Fibroblast of lung (primary cell): Measurements from ENCODE around the gene HMOX2. TPM values are rescaled to one million over a fixed set of nuclear protein-coding genes. Genes with fewer than 3 reads are reported as not detected.

Source experiments
- DNase-seq, 2 donors: peaks; one replicate each; pipeline versions ENCODE4 v3.0.0 to v3.0.0-alpha.2; 2010; ENCODE audit warnings: low read depth in 2 of 2
- H2AFZ ChIP-seq: 2 replicates; pipeline ENCODE4 v1.5.1; 2012; ENCODE audit warnings: low read length, control low read depth, inconsistent platforms
- H3K27ac ChIP-seq: 2 replicates; pipeline ENCODE4 v1.5.1; 2011; ENCODE audit warnings: low read length, control low read depth; ENCODE audit not compliant: insufficient read depth
- H3K27me3 ChIP-seq: 2 replicates; pipeline ENCODE4 v1.5.1; 2011; ENCODE audit warnings: mild to moderate bottlenecking, low read length; ENCODE audit not compliant: control insufficient read depth, insufficient read depth
- H3K36me3 ChIP-seq: 2 replicates; pipeline ENCODE4 v1.5.1; 2011; ENCODE audit warnings: low read length; ENCODE audit not compliant: control insufficient read depth, insufficient read depth
- H3K4me1 ChIP-seq: 2 replicates; pipeline ENCODE4 v1.5.1; 2011; ENCODE audit warnings: low read length; ENCODE audit not compliant: control insufficient read depth, insufficient read depth; ENCODE audit errors: extremely low read depth
- H3K4me2 ChIP-seq: 2 replicates; pipeline ENCODE4 v1.5.1; 2011; ENCODE audit warnings: low read length, control low read depth; ENCODE audit not compliant: insufficient read depth; ENCODE audit errors: extremely low read depth
- H3K4me3 ChIP-seq, 4 experiments: fragments of 200-600 bp in 1 of 4; sonication (generic) in 1 of 4; replicated peaks in 1 of 4; 2 replicates each; pipeline ENCODE4 v1.5.1; 2011 to 2016; ENCODE audit warnings: low read length in 4 of 4, low read depth in 3 of 4, mild to moderate bottlenecking in 3 of 4, control low read depth in 2 of 4, inconsistent platforms in 1 of 4, mixed read lengths in 1 of 4; ENCODE audit not compliant: insufficient read depth in 1 of 4; ENCODE audit errors: control extremely low read depth in 1 of 4
- H3K79me2 ChIP-seq: 2 replicates; pipeline ENCODE4 v1.5.1; 2012; ENCODE audit warnings: mild to moderate bottlenecking, low read length, inconsistent platforms; ENCODE audit not compliant: control insufficient read depth, insufficient read depth
- H3K9ac ChIP-seq: 2 replicates; pipeline ENCODE4 v1.5.1; 2011; ENCODE audit warnings: mild to moderate bottlenecking, low read length, control low read depth; ENCODE audit not compliant: insufficient read depth
- H3K9me3 ChIP-seq: 2 replicates; pipeline ENCODE4 v1.5.1; 2012; ENCODE audit warnings: low read depth, low read length; ENCODE audit not compliant: control insufficient read depth, insufficient read depth
- H4K20me1 ChIP-seq: 2 replicates; pipeline ENCODE4 v1.5.1; 2011; ENCODE audit warnings: low read length; ENCODE audit not compliant: control insufficient read depth, insufficient read depth; ENCODE audit errors: extremely low read depth
- EZH2 ChIP-seq: IDR thresholded peaks from 2 replicates; pipeline ENCODE4 v1.5.1; 2012; ENCODE audit warnings: low read length, control low read depth, mild to moderate bottlenecking; ENCODE audit errors: missing control alignments
- polyA plus RNA-seq, 2 donors: library from polyadenylated mRNA; depleted of rRNA in 1 of 2; stranded (reverse) in 1 of 2; unstranded in 1 of 2; fragments of >200 nt; gene quantifications; 2 replicates each; pipeline ENCODE4 v1.2.1, GENCODE V29; 2011 to 2012; ENCODE audit warnings: missing spikeins in 1 of 2
- total RNA-seq: library from RNA; depleted of rRNA; stranded (reverse); fragments of >200 nt; gene quantifications from 2 replicates; pipeline ENCODE4 v1.2.1, GENCODE V29; 2014
- TF ChIP-seq, protein P1 (sequence below), 2 donors: IDR thresholded peaks in 1 of 2; conservative IDR thresholded peaks in 1 of 2; 1 replicate in 1 of 2; 2 replicates in 1 of 2; pipeline ENCODE4 v1.5.1; 2011 to 2012; ENCODE audit warnings: low read length in 2 of 2, control low read depth in 1 of 2, inconsistent platforms in 1 of 2, low read depth in 1 of 2, mild to moderate bottlenecking in 1 of 2

The HMOX2 gene
- total and polyA plus RNA-seq, 2 donors (not counting 1 experiment from before 2014, with no cell fraction given): 40.0 to 45.7 TPM

DNA sequence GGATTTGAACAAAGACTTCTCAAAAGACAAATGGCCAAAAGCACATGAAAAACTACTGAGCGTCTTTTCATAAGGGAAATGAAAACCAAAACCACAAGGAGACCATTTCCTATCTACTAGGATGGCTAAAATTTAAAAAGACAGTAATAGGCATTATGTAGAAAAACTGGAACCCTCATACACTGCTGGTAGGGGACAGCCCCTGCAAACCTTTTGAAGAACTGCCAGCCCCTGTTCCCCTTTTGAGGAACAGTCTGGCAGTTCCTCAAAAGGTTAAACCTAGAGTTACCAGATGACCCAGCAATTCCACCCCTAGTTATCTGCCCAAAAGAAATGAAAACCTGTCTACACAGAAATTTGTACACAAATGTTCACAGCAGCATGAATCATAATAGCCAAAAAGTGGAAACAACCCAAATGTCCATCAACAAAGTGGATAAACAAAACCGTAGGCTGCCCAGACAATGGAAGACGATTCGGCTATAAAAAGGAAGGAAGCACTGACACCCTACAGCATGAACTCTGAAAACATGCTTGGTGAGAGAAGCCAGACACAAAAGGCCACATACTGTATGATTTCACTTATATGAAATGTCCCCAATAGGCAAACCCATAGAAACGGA lies 39.5 kb downstream of the HMOX2 start:
- Histone ChIP-seq H3K27me3 (no peaks in the 10 kb centered on the region), H2AFZ (no peak overlapping the region), H3K36me3 (peaks cover 11% of the 10 kb centered on the region), H3K4me2 (no peak overlapping the region), H3K4me1 (no peaks in the 10 kb centered on the region), H3K9ac (no peak overlapping the region), H3K79me2 (no peaks in the 10 kb centered on the region), H3K27ac (no peak overlapping the region), H3K4me3 (no peak overlapping the region), H3K9me3 (no peaks in the 10 kb centered on the region), H4K20me1 (no peaks in the 10 kb centered on the region)
- TF ChIP-seq EZH2: no peak
- TF ChIP-seq, protein P1, sequence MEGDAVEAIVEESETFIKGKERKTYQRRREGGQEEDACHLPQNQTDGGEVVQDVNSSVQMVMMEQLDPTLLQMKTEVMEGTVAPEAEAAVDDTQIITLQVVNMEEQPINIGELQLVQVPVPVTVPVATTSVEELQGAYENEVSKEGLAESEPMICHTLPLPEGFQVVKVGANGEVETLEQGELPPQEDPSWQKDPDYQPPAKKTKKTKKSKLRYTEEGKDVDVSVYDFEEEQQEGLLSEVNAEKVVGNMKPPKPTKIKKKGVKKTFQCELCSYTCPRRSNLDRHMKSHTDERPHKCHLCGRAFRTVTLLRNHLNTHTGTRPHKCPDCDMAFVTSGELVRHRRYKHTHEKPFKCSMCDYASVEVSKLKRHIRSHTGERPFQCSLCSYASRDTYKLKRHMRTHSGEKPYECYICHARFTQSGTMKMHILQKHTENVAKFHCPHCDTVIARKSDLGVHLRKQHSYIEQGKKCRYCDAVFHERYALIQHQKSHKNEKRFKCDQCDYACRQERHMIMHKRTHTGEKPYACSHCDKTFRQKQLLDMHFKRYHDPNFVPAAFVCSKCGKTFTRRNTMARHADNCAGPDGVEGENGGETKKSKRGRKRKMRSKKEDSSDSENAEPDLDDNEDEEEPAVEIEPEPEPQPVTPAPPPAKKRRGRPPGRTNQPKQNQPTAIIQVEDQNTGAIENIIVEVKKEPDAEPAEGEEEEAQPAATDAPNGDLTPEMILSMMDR (conservative IDR thresholded peaks at IDR 0.05 in 1 of 2, IDR thresholded peaks at IDR 0.05 in 1 of 2; ENCODE audit: low read depth in 1 of 2, low read length in 2 of 2): no peak
- no peak for DNase-seq

- Histone ChIP-seq H3K27me3 (no peaks in the 10 kb centered on the region), H3K4me1 (no peaks in the 10 kb centered on the region), H3K9me3 (no peaks in the 10 kb centered on the region), H4K20me1 (no peaks in the 10 kb centered on the region), H2AFZ (no peak overlapping the region), H3K36me3 (peaks cover 5% of the 10 kb centered on the region), H3K4me2 (no peak overlapping the region), H3K4me3 (no peak overlapping the region), H3K9ac (no peak overlapping the region), H3K27ac (no peak overlapping the region), H3K79me2 (no peaks in the 10 kb centered on the region)
- peak; percentile 26 to 39 for DNase-seq
- TF ChIP-seq EZH2: no peak
- TF ChIP-seq, protein P1 (conservative IDR thresholded peaks at IDR 0.05 in 1 of 2, IDR thresholded peaks at IDR 0.05 in 1 of 2; ENCODE audit: low read depth in 1 of 2, low read length in 2 of 2): peak; percentile 48 to 70
Measured at GRCh38 chr16:4517812-4518680, 41.8 kb downstream of the HMOX2 start.

GRCh38 chr16:4519274-4520058 lies 43.3 kb downstream of the HMOX2 start:
- Histone ChIP-seq H3K9ac (no peak overlapping the region), H3K27ac (no peak overlapping the region), H3K4me2 (no peak overlapping the region), H3K36me3 (no peaks in the 10 kb centered on the region), H3K79me2 (no peaks in the 10 kb centered on the region), H3K4me1 (no peaks in the 10 kb centered on the region), H4K20me1 (no peaks in the 10 kb centered on the region), H3K9me3 (no peaks in the 10 kb centered on the region), H3K27me3 (no peaks in the 10 kb centered on the region), H2AFZ (no peak overlapping the region), H3K4me3 (no peak overlapping the region)
- TF ChIP-seq, protein P1 (conservative IDR thresholded peaks at IDR 0.05 in 1 of 2, IDR thresholded peaks at IDR 0.05 in 1 of 2; ENCODE audit: low read depth in 1 of 2, low read length in 2 of 2): no peak
- TF ChIP-seq EZH2: no peak
- no peak for DNase-seq
